HG03097 (cell line): ENCODE measurements around the gene NFATC3.

Experiments used
- ATAC-seq: cut with Tn5 transposase; IDR thresholded peaks from one replicate; pipeline ENCODE4 v1.9.1; 2021; ENCODE audit not compliant: unreplicated experiment, low FRiP score

Gene NFATC3

GRCh38 chr16:68179855-68180254 is 94.7 kb downstream of the NFATC3 start:
- ATAC-seq = no peak

GRCh38 chr16:68183046-68183445 is 97.9 kb downstream of the NFATC3 start:
- ATAC-seq = no peak

DNA sequence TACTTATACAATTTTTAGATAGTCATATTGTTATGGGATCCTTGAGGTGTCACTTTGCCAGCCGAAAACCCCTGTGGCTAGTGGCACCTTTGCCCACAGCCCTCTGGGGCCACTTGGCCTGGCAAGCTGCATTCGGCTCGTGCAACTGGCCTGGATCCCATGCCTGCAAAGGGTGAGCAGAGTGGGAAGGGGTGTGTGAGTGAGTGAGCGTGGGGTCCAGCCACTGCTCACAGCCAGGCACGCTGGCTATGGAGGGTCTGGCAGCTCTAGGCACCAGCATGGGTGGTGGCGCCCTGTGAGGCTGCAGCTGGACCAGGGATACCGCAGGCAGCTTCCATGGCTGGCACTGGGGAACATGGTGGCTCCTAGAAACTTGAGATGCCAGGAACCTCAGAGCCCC is 101.7 kb downstream of the NFATC3 start:
- no peak for ATAC-seq

DNA sequence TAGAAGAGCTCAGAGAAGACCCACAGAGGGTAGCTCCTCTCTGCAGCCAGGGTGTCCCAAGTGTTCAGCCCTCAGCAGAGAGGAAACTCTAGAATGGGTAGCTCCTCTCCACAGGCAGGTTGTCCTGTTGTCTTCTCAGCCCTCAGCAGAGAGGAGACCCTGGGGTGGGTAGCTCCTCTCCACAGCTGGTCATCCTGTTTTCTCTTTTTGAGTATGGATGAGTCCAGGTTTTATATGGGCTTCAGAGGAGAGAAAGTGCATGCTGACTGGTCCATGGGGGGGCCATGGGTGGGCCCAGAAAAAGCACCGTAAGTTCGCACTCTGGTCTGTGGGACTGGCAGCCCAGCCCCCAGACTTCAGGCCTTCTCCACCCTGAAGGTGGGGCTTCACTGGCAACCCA is 102.3 kb downstream of the NFATC3 start:
- no peak for ATAC-seq

DNA sequence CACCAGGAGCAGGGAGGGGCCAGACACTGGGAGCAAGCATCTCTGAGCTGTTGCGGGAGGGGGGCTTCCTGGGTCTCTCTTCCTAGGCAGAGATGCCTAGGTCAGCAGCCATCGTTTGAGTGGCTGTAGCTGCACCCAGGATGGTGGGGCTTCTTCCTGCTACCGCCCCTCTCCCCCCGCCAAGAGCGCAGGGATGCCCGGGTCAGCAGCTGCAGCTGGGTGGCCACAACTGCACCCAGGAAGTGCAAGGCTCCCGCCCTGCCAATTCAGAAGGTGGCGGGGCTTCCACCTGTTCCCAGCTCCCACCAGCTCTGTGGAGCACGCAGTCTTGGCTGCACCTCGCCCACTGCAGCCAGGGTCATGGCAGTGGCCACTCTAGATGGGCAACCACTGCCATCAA is 103.0 kb downstream of the NFATC3 start:
- ATAC-seq = no peak

DNA sequence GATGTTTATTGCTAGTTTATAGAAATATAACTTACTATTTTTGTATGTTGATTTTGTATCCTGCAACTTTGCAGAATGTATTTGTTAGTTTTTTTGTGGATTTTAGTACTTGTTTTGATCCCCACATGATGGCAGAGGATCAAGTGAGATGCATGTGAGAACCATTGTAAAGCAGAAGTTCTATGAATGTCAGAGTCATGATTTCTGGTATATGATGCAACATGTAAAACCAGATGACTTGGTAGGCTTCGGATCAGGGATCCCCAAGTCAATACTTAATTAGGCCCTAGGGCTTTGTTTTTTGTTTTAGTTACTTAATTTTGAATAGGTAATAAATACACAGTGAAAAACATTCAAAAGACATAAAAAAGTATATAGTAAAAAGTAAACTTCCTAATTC is 104.9 kb downstream of the NFATC3 start:
- no peak for ATAC-seq

GRCh38 chr16:68190736-68191510 is 105.8 kb downstream of the NFATC3 start:
- ATAC-seq = no peak

GRCh38 chr16:68194251-68194650 is 109.1 kb downstream of the NFATC3 start:
- ATAC-seq = no peak

GRCh38 chr16:68197250-68197649 is 112.1 kb downstream of the NFATC3 start:
- ATAC-seq = no peak

GRCh38 chr16:68200088-68200783 is 115.1 kb downstream of the NFATC3 start:
- ATAC-seq = no peak

DNA sequence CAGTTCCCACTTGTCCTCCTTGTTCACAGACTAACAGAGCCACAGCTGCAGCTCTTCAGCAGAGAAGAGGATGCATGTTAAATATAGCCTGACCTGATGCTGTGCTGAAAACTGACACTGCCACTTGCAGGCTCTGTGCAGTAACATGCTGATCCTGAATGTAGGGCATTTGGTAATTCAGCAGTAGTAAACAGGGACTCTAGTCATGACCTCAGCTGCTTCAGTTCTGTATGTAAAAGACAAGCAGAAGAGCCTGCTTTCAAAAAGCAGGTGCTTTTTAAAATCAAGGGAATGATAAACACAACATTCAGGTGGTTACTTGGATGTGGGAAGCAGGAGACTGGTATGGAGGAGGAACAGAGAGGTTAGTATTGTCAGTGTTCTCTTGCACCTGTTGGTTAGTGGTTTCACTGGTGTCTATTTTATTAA is 116.9 kb downstream of the NFATC3 start:
- ATAC-seq = no peak

DNA sequence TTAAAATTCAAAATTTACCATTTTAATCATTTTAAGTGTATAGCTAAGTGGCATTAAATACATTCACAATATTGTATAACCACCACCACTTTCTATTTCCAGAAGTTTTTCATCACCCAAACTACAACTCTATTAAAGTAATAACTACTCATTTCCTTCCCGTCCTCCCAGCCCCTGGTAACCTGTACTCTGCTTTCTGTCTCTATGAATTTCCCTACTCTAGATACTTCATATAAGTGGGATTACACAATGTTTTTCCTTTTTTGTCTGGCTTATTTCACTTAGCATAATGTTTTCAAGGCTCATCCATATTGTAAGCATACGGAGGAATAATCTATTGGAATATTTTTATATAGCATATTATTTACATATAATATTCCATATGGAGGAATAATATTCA is 121.1 kb downstream of the NFATC3 start:
- ATAC-seq = no peak

DNA sequence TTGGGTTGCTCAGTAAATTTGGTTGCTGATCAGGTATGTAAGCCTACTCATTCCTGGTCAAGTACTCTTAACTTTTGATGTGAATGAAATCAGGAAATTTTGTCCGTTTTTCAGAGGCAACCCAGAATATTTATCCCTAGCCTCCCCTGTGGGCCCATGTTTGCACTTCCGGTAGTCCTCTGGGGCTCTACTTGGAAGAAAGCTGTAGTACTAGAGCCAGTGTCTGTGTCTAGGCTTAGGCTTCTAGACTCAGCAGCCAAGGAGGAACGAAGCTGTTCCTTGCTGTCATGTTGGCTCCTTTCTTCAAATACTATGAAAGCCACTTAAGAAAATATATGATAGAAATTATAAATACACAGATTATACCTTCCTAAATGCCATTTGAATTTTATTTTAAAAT is 129.6 kb downstream of the NFATC3 start:
- ATAC-seq = no peak

- no peak for ATAC-seq
Observed at GRCh38 chr16:68215302-68215701, 130.1 kb downstream of the NFATC3 start.

- ATAC-seq = no peak
Observed at GRCh38 chr16:68216240-68216639, 131.1 kb downstream of the NFATC3 start.

- ATAC-seq = no peak
Observed at GRCh38 chr16:68217506-68217905, 132.3 kb downstream of the NFATC3 start.

DNA sequence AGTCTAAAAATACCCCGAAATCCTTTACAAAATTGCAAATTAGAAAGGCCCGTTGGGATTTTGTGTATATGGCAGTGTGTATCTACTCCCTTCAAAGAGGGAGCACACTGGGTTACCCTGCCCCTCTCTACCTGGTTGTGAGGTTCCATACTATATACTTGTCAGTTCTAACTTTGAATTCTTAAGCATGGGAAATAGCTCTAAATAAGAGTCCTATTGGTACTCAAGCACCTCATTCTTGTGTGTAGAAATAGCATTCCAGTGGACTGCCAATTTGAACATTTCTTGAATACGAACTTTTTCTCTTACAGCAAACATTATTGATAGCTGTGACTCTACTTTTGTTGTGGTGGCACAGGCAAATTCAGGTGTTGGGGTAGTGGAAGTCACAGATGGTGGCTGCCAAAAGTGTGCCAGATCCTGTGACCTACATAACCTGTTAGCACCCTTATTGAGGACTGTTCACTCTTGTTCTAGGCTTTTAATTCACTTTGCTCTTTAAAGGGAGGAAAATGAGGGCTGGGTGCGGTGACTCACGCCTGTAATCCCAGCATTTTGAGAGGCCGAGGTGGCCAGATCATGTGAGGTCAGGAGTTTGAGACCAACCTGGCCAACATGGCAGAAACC is 134.7 kb downstream of the NFATC3 start:
- ATAC-seq = no peak

DNA sequence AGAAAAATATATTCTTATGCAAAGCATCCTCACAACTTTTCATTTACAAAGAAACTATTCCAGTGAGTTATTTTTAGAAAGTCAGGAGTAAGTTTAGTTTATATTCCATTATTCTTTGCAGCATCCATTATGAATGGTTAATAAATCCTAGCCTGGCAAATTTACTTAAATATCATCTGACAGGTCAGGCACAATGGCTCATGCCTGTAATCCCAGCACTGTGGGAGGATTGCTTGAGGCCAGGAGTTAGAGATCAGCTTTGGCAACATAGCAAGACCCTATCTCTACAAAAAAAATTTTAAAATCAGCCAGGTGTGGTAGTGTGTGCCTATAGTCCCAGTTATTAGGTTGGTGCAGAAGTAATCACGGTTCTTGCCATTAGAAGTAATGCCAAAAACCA is 137.9 kb downstream of the NFATC3 start:
- ATAC-seq = no peak

DNA sequence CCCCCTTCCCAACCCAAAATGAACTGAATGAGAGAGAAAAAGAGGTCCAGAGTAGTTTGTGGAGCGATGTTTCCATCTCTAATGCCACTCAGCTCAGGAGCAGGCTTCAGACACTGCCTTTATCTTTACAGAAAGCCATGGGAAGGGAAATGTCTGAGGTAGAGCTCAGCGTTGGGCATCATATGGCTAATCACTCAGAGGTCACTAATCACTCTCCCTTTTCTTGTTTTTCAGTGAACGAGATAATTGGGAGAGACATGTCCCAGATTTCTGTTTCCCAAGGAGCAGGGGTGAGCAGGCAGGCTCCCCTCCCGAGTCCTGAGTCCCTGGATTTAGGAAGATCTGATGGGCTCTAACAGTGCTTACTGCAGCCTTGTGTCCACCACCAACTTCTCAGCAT is 140.9 kb downstream of the NFATC3 start:
- no peak for ATAC-seq

DNA sequence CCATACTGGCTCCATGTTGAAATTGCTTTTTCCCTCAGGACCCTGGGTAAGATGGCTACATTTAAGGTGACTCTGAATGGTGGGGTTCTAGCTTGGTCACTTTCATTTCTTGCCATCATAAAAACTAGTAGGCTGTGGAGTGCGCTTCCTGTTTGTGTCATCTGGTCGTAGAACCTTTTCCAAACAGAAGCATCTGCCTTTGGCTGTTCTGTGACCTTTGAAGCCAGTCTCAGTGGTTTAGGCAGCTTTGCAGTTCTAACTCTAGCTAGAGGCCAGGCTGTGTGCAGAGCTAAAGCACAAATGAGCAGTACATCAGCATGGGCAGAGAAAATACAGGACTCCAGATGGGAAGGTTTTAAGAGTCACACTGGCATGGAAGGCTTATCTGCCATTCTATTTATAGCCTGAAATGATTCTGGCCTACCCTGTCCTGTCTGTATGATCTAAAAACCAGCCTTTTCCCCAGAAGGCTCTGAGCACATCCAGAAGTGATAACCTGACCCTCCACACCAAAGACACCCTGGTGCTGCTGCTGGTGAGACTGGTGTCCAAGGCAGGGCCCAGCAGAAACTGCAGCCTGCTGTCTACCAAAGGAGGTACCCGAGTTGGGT is 142.1 kb downstream of the NFATC3 start:
- no peak for ATAC-seq

DNA sequence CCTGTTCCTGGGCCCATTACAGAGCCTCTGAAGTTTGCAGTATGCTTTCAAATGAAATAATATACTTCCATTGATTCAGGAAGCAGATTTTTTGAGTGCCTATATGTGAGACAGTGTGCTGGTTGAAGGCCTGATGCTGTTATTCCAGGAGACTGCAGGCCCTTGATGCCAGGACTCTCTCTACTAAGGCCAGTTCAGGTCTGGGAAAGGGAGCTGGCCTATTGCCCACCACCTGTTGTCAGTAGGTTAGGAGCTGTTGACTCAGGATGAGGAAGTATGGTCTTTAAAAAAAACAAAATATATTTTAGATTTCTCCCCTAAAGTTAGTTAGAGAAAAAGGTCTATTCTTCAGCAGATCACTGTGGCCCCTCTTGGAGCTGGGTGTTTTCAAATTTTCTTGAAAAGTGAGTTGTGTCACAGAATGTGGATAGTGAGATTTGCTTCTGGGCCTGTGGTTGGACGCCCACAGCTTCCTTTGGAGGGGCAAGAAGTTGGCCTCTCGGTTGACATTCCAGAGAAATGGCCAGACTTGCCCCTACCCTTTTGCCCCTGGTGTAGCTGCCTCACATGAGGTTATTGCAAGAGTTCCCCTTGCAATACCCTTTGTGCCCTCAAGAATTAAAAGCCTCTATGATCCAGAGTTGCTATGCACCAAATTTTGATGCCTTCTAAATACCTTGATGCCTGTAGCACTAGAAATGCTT is 142.8 kb downstream of the NFATC3 start:
- no peak for ATAC-seq
